Measurements from ENCODE around the gene TAS1R1. TPM values are rescaled to one million over a fixed set of nuclear protein-coding genes. Genes with fewer than 3 reads are reported as not detected.

The TAS1R1 gene
- 0.07 TPM in 1 of 5 replicates, not detected in the others for total RNA-seq (2022; extraction: Qiagen RNA extraction; ENCODE audit: low read depth)

GRCh38 chr1:6554907-6555778, at the start of gene TAS1R1:
Gene TAS1R1, plus strand, starts transcription at chr1:6555307. Its CDS starts 67 bp downstream, at chr1:6555374.

GRCh38 chr1:6554031-6554906, 838 bp upstream of the TAS1R1 start, which contains the start of gene NOL9:
Gene NOL9, minus strand, starts transcription at chr1:6554513. Its CDS starts 11 bp downstream, at chr1:6554502.

GRCh38 chr1:6579374-6580118, 24.4 kb downstream of the TAS1R1 start, which contains the start of gene ZBTB48:
Gene ZBTB48, plus strand, starts transcription at chr1:6579994. Its CDS starts 616 bp downstream, at chr1:6580610.

GRCh38 chr1:6602669-6603237, 47.6 kb downstream of the TAS1R1 start, which contains the start of gene KLHL21:
Gene KLHL21, minus strand, starts transcription at chr1:6602869. Its CDS starts 52 bp downstream, at chr1:6602817.

GRCh38 chr1:6613361-6614018, 58.4 kb downstream of the TAS1R1 start, which contains the start of gene PHF13:
Gene PHF13, plus strand, starts transcription at chr1:6613731. Its CDS starts 336 bp downstream, at chr1:6614067.

GRCh38 chr1:6624710-6625583, 69.8 kb downstream of the TAS1R1 start, which contains the start of gene THAP3:
Gene THAP3, plus strand, starts transcription at chr1:6624868. Its CDS starts 351 bp downstream, at chr1:6625219.

Other genes with a start within 250 kb of the TAS1R1 start
- gene ACOT7, start 161.5 kb upstream of the TAS1R1 start, total RNA-seq (2022; extraction: Qiagen RNA extraction; ENCODE audit: low read depth) = 52.7 to 77.7 TPM (median 72.7 TPM) in 5 replicates
- gene HES2, start 135.4 kb upstream of the TAS1R1 start, total RNA-seq (2022; extraction: Qiagen RNA extraction; ENCODE audit: low read depth) = 2.3 to 3.5 TPM (median 3.0 TPM) in 5 replicates
- 0.21 to 1.6 TPM (median 0.46 TPM) in 4 of 5 replicates, not detected in the other for gene ESPN, start 130.5 kb upstream of the TAS1R1 start, total RNA-seq (2022; extraction: Qiagen RNA extraction; ENCODE audit: low read depth)
- 2.3 to 4.6 TPM (median 3.8 TPM) in 5 replicates for gene TNFRSF25, start 89.1 kb upstream of the TAS1R1 start, total RNA-seq (2022; extraction: Qiagen RNA extraction; ENCODE audit: low read depth)
- 2.8 to 5.2 TPM (median 3.8 TPM) in 5 replicates for gene PLEKHG5, start 63.6 kb upstream of the TAS1R1 start, total RNA-seq (2022; extraction: Qiagen RNA extraction; ENCODE audit: low read depth)
- 3.5 to 5.0 TPM (median 4.6 TPM) in 5 replicates for gene NOL9, start 794 bp upstream of the TAS1R1 start, total RNA-seq (2022; extraction: Qiagen RNA extraction; ENCODE audit: low read depth)
- gene ZBTB48, start 24.7 kb downstream of the TAS1R1 start, total RNA-seq (2022; extraction: Qiagen RNA extraction; ENCODE audit: low read depth) = 11.5 to 15.5 TPM (median 15.2 TPM) in 5 replicates
- gene KLHL21, start 47.6 kb downstream of the TAS1R1 start, total RNA-seq (2022; extraction: Qiagen RNA extraction; ENCODE audit: low read depth) = 21.2 to 36.4 TPM (median 27.0 TPM) in 5 replicates
- 7.8 to 10.4 TPM (median 9.2 TPM) in 5 replicates for gene PHF13, start 58.4 kb downstream of the TAS1R1 start, total RNA-seq (2022; extraction: Qiagen RNA extraction; ENCODE audit: low read depth)
- 17.2 to 19.9 TPM (median 18.1 TPM) in 5 replicates for gene THAP3, start 69.6 kb downstream of the TAS1R1 start, total RNA-seq (2022; extraction: Qiagen RNA extraction; ENCODE audit: low read depth)
- 35.2 to 40.3 TPM (median 36.4 TPM) in 5 replicates for gene DNAJC11, start 146.5 kb downstream of the TAS1R1 start, total RNA-seq (2022; extraction: Qiagen RNA extraction; ENCODE audit: low read depth)
- gene CAMTA1, start 230.1 kb downstream of the TAS1R1 start, total RNA-seq (2022; extraction: Qiagen RNA extraction; ENCODE audit: low read depth) = 64.2 to 71.3 TPM (median 66.6 TPM) in 5 replicates

Data from A549 treated with CpdA at 1 μM for 4 hours (cell line).